HG02588 (cell line): ENCODE results near the gene CCNJL.
"Not testable (repeated sequence)": the region's sequence is repeated elsewhere in the genome, so short reads cannot be mapped to it uniquely, and the experiment has no call there.

Source experiments
- ATAC-seq: cut with Tn5 transposase; IDR thresholded peaks from one replicate; pipeline ENCODE4 v1.9.1; 2021; ENCODE audit warnings: mild to moderate bottlenecking, moderate library complexity; ENCODE audit not compliant: unreplicated experiment

Gene CCNJL

GRCh38 chr5:160312134-160312959 lies at the start of gene CCNJL:
Gene CCNJL, minus strand, starts transcription at chr5:160312564. Its CDS starts 641 bp downstream, at chr5:160311923.
- no peak for ATAC-seq

- ATAC-seq: no peak
Observed at GRCh38 chr5:160361624-160362228, 49.4 kb upstream of the CCNJL start.

GRCh38 chr5:160360310-160360709 lies 47.9 kb upstream of the CCNJL start:
- no peak for ATAC-seq

GRCh38 chr5:160359816-160360215 lies 47.5 kb upstream of the CCNJL start:
- ATAC-seq: no peak

- ATAC-seq: no peak
Observed at GRCh38 chr5:160359242-160359641, 46.9 kb upstream of the CCNJL start.

GRCh38 chr5:160357861-160358411 lies 45.6 kb upstream of the CCNJL start:
- ATAC-seq: no peak

- no peak for ATAC-seq
Observed at GRCh38 chr5:160357394-160357793, 45.0 kb upstream of the CCNJL start.

GRCh38 chr5:160356550-160357347 lies 44.4 kb upstream of the CCNJL start:
- no peak for ATAC-seq

- no peak for ATAC-seq
Observed at GRCh38 chr5:160354666-160355065, 42.3 kb upstream of the CCNJL start.

- ATAC-seq: no peak
Observed at GRCh38 chr5:160353379-160353778, 41.0 kb upstream of the CCNJL start.

GRCh38 chr5:160352308-160352707 lies 39.9 kb upstream of the CCNJL start:
- no peak for ATAC-seq

GRCh38 chr5:160349935-160350303 lies 37.6 kb upstream of the CCNJL start:
- ATAC-seq: no peak

- no peak for ATAC-seq
Observed at GRCh38 chr5:160349249-160349934, 37.0 kb upstream of the CCNJL start.

GRCh38 chr5:160348080-160348479 lies 35.7 kb upstream of the CCNJL start:
- ATAC-seq: no peak

GRCh38 chr5:160347448-160347847 lies 35.1 kb upstream of the CCNJL start:
- ATAC-seq: no peak

- no peak for ATAC-seq
Observed at GRCh38 chr5:160342413-160342941, 30.1 kb upstream of the CCNJL start.

GRCh38 chr5:160341309-160341870 lies 29.0 kb upstream of the CCNJL start:
- no peak for ATAC-seq

GRCh38 chr5:160340513-160340912 lies 28.1 kb upstream of the CCNJL start:
- not testable (repeated sequence) for ATAC-seq

GRCh38 chr5:160339406-160340130 lies 27.2 kb upstream of the CCNJL start:
- ATAC-seq: no peak
